Fibroblast of skin of back (primary cell): ENCODE results near the gene GIMAP5. TPM values are rescaled to one million over a fixed set of nuclear protein-coding genes. Genes with fewer than 3 reads are reported as not detected.

Experiments used
- DNase-seq: peaks from one replicate; pipeline ENCODE4 v3.0.0-alpha.2; 2013
- polyA plus RNA-seq, 2 experiments: library from polyadenylated mRNA; unstranded; fragments of 120-200 nt; gene quantifications; one replicate each; pipeline ENCODE4 v1.2.1, GENCODE V29; 2013; ENCODE audit not compliant: insufficient read length in 2 of 2

The GIMAP5 gene
- polyA plus RNA-seq (2013, experiment 1 of 2; ENCODE audit: insufficient read length): not detected
- polyA plus RNA-seq (2013, experiment 2 of 2; ENCODE audit: insufficient read length): not detected

DNA sequence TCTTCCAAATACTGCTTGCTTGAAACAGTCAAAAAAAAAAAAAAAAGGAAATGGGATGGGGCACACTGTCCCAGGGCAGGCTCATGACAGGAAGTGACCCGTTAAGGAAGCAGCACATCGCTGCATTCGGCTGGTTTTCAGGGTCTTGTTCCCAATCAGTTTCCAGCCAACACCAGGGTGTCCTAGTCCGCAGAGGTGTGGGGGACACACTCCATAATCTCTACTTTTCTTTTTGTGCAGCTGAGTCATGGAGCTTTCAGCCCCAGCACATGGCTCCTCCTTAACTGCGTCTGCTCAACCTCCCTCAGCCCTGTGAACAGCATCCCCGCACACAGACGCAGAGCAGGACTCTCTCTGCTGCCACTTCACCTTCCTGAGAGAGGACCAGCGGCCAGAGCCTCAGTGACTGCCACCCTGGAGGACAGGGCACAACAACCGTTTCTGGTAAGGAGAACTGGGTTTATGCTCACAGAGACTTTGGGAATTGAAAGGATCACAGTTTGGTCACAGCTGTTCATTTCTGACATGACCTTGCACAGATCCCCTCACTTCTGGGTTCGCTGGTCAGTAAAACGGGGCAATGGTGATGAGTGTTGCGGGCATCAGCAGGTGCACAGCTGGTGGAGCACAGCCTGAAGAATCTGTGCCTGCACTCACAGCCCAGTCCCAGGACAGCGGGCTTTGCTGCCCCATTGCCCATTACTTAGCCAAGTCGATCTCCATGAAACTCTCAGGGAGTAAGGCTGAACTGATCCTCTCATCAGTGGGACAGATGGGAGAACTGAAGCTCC, at the start of gene GIMAP5:
Gene GIMAP5, plus strand, starts transcription at position 154 of the 791 bp plus-strand sequence. CDS start 3,467 bp downstream, outside the sequence.
- no peak for DNase-seq

DNA sequence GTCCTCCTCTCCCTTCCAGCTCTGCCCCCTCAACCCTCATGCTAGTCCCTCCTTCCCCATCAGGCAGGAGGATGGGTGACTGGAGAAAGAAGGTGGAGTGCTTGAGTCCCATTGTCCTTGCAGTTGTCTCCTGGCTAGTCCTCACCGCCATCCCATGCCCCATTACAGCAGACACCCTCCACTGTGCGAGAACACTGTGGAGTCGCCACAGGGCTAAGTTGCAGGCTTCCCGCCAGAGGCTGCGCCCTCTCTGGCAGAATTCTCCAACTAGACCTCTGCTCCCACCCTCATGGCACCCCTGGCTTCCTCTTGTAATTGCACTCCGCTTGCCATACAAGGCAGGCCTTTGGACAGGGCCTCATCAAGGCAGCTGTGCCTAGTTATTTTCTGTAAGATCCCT, 48.6 kb upstream of the GIMAP5 start:
- DNase-seq: no peak

GRCh38 chr7:150695654-150696053, 41.6 kb upstream of the GIMAP5 start:
- DNase-seq: no peak

DNA sequence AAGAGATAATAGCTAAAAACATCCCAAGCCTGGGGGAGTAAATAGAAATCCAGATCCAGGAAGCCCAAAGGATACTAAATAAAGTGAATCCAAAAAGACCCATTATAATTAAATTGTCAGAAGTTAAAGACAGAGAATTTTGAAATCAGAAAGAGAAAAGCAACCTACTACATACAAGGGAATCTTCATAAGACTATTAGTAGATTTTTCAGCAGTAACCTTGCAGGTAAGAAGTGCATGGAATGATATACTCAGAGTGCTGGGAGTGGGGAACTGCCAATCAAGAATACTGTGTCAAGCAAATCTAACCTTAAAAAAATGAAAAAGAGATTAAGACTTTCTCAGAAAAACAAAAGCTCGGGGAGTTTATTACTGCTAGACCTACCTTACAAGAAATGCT, 34.0 kb upstream of the GIMAP5 start:
- DNase-seq: no peak

DNA sequence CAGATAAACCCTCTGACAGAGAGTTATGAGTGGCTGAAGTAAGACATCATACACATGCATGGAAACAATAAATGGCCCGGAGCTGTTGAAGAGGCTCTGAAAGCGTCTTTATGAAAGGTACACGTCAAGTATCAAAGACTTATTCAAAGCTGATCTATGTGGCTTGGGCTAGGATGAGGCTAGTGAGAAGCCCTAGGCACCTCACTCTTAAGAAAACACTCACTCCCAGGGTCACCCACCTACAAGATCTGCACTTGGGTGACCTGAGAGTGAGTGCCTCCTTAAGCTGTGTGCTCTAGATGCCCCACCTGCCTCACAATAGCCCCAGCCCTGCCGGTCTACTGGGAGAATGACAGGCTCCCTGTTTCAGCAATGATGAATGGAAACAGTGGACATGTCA, 21.9 kb upstream of the GIMAP5 start:
- DNase-seq: no peak

GRCh38 chr7:150715738-150716137, 21.5 kb upstream of the GIMAP5 start:
- no peak for DNase-seq

- no peak for DNase-seq
Measured at GRCh38 chr7:150716368-150716767, 20.9 kb upstream of the GIMAP5 start, which contains the start of gene GIMAP1. TSS of gene GIMAP1 (plus strand) at chr7:150716613. CDS start at chr7:150719048, 2,435 bp downstream.

- no peak for DNase-seq
Measured at GRCh38 chr7:150716939-150717338, 20.3 kb upstream of the GIMAP5 start.

DNA sequence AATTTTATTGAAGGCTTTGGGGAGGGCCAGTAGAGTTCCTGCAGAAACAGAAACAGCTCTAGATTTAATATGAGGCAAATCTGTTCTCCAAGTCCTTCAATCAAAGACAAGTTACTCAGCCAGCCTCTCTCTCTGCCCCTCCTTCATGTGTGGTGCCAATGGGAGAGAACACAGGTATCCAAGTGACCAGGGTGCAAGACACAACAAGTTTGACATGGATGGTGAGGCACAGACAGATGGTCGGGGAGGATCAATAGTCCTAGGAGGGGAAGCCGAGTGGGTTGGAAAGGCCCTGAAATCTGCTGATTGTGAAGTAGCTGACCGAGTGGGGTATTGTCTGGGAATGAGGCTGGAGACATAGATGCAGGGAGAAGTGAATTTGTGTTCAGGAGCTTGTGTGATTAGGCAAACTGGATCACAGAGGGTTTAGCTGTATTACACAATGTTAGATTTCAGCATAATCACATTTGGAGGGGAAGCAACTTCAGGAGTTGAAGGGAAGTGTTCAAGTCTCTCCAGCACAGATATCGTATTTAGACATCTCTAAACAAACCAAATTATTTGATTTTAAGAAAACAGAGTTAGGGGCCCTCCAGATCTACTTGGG, 19.3 kb upstream of the GIMAP5 start:
- DNase-seq: no peak

DNA sequence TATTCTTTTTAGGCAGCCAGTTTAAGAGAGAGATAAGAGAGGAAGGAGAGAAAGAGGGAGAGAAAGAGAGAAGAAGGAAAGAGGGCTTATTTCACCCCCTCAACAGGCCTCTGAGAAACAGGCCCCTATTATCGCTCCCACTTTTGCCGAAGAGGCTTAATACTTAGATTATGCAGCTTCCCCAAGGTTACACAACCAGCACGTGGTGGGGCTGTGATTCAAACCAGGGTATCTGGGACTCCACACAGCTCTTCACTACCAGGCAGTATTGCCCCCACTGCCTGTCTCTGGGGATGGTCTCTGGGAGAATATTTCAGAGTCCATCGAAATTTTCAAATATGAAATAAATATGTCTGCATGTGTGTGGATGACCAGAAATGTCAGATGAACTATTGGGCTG, 17.8 kb upstream of the GIMAP5 start:
- DNase-seq: no peak

GRCh38 chr7:150719960-150720891, 17.0 kb upstream of the GIMAP5 start:
- DNase-seq: no peak

- no peak for DNase-seq
Measured at GRCh38 chr7:150721970-150722373, 15.2 kb upstream of the GIMAP5 start.

- DNase-seq: no peak
Measured at GRCh38 chr7:150722431-150722931, 14.7 kb upstream of the GIMAP5 start.

- DNase-seq: no peak
Measured at GRCh38 chr7:150723467-150723866, 13.8 kb upstream of the GIMAP5 start.

DNA sequence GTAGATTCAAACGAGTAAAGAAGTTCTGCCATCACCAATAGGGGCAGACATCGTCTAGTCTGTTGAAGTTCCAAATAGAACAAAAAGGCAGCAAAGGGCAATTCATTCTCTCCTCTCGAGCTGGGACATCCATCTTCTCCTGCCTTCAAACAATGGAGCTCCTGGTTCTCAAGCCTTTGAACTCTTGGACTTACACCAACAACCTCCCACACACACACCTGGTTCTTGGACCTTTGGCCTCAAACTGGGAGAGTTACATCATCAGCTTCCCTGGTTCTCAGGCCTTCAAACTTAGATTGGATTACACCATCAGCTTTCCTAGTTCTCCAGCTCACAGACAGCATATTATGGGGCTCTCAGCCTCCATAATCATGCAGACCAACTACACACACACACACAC, 9.8 kb upstream of the GIMAP5 start:
- no peak for DNase-seq

DNA sequence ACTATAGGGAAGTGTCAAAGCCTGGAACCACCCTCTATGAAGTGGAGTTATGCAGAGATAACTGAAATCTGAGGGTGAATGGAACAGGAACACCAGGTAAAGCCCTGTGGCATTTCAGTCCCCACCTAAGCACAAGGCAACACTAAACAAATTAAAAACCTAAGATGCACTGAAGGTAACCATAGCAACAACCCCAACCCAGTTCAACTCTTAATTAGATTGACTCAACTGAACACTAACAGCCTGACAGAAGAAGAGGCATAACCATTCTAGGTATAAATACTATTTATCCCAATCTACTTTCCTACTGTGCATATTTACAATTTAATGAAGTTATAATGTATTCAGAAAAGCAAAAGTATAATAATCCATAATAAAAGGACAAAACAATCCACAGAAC, 9.2 kb upstream of the GIMAP5 start:
- DNase-seq: no peak

DNA sequence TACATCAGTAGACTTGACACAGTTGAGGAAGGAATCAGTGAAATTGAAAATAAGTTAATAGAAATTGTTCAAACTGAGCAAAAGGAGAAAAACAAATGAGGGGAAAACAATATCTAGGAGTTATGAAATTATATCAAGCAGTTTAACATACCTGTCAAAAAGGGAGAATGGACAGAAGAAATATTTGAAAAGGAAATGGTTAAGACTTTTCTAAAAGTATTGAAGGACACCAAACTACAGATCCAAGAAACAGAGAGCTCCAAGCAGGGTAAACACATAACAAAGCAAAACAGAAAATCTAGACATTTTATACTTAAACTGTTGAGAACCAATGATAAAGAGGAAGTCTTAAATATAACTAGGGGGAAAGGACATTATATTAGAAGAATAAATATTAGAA, 8.6 kb upstream of the GIMAP5 start:
- DNase-seq: no peak

DNA sequence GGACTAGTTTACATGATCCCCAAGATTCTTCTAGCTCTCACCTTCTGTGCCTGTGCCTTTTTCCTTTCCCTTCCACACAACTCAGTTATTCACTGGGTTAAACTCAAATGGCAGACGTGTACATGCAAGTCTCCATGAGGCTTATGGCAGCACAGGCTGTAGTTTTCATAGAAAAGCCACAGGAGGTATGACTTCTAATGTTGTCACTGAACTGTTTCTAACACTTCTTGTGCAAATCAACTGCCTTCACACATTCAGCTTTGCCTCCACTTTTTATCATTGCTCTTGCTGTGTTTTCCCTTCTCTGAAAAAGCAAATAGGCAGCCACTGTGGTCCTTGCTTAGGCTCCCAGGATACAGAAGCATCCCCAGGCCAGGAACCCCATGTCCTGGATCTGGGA, 5.3 kb upstream of the GIMAP5 start:
- no peak for DNase-seq

DNA sequence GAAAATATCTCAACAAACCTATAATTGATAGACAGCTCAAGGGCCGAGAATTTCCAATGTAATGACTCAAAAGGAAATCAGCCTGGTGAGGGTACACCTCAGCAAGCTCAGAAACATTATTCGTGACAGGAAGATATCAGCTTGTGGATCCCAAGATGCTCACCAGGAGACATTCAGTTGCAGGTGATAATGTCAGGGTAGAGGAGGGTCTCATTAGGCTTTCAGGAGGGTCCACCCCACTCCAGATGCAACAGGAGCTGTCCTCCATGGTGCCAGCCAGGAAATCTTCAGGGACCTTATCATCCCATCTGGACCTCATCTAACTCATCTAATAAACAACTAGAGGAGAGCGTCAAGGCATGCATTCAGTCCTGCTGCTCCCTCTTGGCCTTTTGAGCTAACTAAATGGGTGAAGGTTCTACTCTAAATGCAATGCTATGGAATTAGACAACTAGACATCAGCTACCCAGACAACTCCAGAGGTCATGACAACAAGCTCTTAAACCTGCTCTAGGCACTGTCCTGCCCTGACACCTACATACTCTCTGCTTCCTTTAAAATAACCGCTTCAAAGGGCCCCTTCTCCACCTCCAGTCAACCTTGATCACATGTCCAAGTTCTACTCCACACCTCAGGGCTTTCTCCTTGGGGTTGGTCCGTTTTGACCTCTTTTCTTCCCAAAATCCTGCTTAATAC, 4.3 kb upstream of the GIMAP5 start:
- DNase-seq: no peak

DNA sequence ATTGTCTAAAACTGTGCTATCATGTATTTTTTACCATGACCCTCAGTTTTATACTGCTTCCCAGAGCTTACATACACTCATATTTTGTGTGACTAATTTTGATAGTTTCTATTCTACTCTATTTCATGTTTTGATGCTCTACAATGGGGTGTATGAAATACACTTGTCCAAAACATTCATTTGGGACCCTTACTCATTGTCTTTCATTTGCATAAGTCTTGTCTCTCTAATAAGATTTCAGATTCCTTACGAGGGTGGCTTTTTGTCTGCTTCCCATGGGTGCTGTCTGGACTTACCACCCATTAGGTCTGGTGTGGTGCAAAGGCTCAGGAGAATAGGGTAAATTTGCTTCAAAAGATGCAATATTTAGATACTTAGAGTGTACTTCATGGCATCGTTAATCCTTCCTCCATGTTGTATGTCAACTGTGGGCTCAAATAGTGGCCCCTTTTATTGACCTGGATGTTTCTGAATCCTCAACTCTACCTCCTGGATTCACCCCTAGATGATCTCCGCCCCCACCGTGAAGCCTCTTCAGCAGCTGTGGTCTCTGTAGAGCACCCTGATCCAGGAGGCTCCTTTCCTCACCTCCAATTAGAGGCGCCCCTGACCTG, 3.6 kb upstream of the GIMAP5 start:
- DNase-seq: no peak

GRCh38 chr7:150734254-150734653, 3.0 kb upstream of the GIMAP5 start:
- DNase-seq: no peak
